Aorta (tissue), 5 donors: ENCODE data around the gene PCNX3. TPM values are rescaled to one million over a fixed set of nuclear protein-coding genes. Genes with fewer than 3 reads are reported as not detected.

ENCODE experiments used
- ATAC-seq: fragments of 200-7000 bp; cut with Tn5 transposase; one replicate; pipeline ENCODE4 v1.9.1; 2022; ENCODE audit warnings: moderate library complexity; ENCODE audit not compliant: low FRiP score
- DNase-seq, 2 donors: peaks; one replicate each; pipeline ENCODE4 v3.0.0-alpha.2; 2020
- H3K27ac ChIP-seq, 2 donors: one replicate each; pipeline ENCODE4 v1.5.1; 2013; ENCODE audit warnings: low read length in 2 of 2, mild to moderate bottlenecking in 2 of 2, moderate library complexity in 2 of 2, control low read depth in 1 of 2, inconsistent platforms in 1 of 2, low read depth in 1 of 2
- H3K27me3 ChIP-seq, 2 donors: one replicate each; pipeline ENCODE4 v1.6.1; 2013; ENCODE audit warnings: control low read depth in 1 of 2, low read length in 1 of 2, mild to moderate bottlenecking in 1 of 2, moderate library complexity in 1 of 2; ENCODE audit not compliant: insufficient read depth in 2 of 2, control insufficient read depth in 1 of 2
- H3K36me3 ChIP-seq, 2 donors: one replicate each; pipeline ENCODE4 v1.6.1; 2013; ENCODE audit warnings: control low read depth in 1 of 2, low read length in 1 of 2, mild to moderate bottlenecking in 1 of 2; ENCODE audit not compliant: insufficient read depth in 2 of 2, control insufficient read depth in 1 of 2
- H3K4me1 ChIP-seq, 2 donors: one replicate each; pipeline ENCODE4 v1.6.1; 2013; ENCODE audit warnings: low read length in 2 of 2, control low read depth in 1 of 2, mild to moderate bottlenecking in 1 of 2, moderate library complexity in 1 of 2; ENCODE audit not compliant: insufficient read depth in 2 of 2, control insufficient read depth in 1 of 2
- H3K4me3 ChIP-seq, 2 donors: one replicate each; pipeline ENCODE4 v1.5.1; 2013; ENCODE audit warnings: low read length in 2 of 2, control low read depth in 1 of 2, mild to moderate bottlenecking in 1 of 2
- H3K9me3 ChIP-seq: one replicate; pipeline ENCODE4 v1.6.1; 2013; ENCODE audit warnings: mild to moderate bottlenecking, low read length; ENCODE audit not compliant: control insufficient read depth
- WGBS, 2 donors: extraction: QIAGEN DNeasy Blood & Tissue Kit; methylation state at CpG; one replicate each; pipeline ENCODE4 v1.1.7; 2013; 5-methylcytosine and 5-hydroxymethylcytosine counted together
- intact Hi-C, 2 donors: fragments of 100-400 bp; cut with DNase I; formaldehyde crosslinking; loops; one replicate each; pipeline versions ENCODE4 v1.14.2 to v1.15.0; 2022
- polyA plus RNA-seq, 2 donors: library from polyadenylated mRNA; stranded (reverse); fragments of 200-250 nt; gene quantifications; one replicate each; pipeline ENCODE4 v1.2.3, GENCODE V29; 2013
- total RNA-seq, 2 donors: library from RNA; stranded (reverse); fragmentation: NEBNext Ultra II Directional; extraction: Animal tissue kit (Norgen Biotek cat#: 25700); gene quantifications; one replicate each; pipeline ENCODE4 v1.2.1, GENCODE V29; 2021
- donor health status: healthy with polysubstance abuse.
- donor health status: Bipolar disorder and iron deficiency.
- donor health status: DM: no; HTN: no; CAD: no.
- donor health status: DM: no; HTN: no; CAD: no.
- donor health status: DM: yes; HTN: yes; CAD: no.

PCNX3 gene
- total and polyA plus RNA-seq, 4 donors: 3.9 to 50.0 (median 26.8) TPM

DNA sequence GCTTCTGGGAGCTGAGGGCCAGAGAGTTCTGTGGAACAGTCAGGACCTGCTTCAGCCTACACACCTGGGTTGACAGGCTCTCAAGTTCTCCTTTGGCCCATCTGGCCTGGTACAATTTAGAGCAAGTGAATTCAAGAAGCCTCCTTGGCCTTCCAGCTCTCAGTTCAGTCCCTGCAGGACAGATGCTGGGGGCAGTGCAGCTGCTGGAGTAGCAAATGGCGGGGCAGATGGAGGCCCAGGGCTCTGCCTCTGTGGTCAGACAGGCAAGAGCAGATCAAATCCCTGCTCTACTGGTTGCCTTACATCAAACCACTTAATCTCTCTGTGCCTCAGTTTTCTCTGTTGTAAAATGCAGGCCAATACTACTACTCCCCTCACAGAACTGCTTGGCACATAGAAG lies 11.3 kb upstream of the PCNX3 start:
- no peaks in the 10 kb centered on the region for H3K9me3 ChIP-seq
- intact Hi-C loops: no loop called here
- no peak overlapping the region for H3K4me3 ChIP-seq
- ATAC-seq: no peak
- H3K27ac ChIP-seq: no peak overlapping the region
- no peak for DNase-seq
- H3K27me3 ChIP-seq: no peaks in the 10 kb centered on the region
- H3K36me3 ChIP-seq: peaks cover 2 to 3% of the 10 kb centered on the region in 2 donors
- 93 to 96% methylated on average over 1 of the region's 1 CpG for WGBS, 2 donors
- H3K4me1 ChIP-seq: no peaks in the 10 kb centered on the region

- WGBS, 2 donors: 34 to 36% methylated on average over 67 of the region's 67 CpGs
- Histone ChIP-seq H3K9me3 (no peaks in the 10 kb centered on the region), H3K4me1 (peaks cover 0 to 2% of the 10 kb centered on the region in 2 donors), H3K36me3 (peaks cover 2 to 3% of the 10 kb centered on the region in 2 donors), H3K27me3 (no peaks in the 10 kb centered on the region), H3K27ac (peak overlapping the region in 1 of 2 donors; percentile 26), H3K4me3 (no peak overlapping the region)
- intact Hi-C loops: loop anchor here in 1 of 2 donors (2.0 kb wide), 1 partner anchor 32 kb away; no protein-coding TSS in a partner anchor
- peak; percentile 93 to 97 for DNase-seq
- ATAC-seq: peak; percentile 96
These were observed 8.5 kb upstream of the PCNX3 start for GRCh38 chr11:65606876-65607613.

DNA sequence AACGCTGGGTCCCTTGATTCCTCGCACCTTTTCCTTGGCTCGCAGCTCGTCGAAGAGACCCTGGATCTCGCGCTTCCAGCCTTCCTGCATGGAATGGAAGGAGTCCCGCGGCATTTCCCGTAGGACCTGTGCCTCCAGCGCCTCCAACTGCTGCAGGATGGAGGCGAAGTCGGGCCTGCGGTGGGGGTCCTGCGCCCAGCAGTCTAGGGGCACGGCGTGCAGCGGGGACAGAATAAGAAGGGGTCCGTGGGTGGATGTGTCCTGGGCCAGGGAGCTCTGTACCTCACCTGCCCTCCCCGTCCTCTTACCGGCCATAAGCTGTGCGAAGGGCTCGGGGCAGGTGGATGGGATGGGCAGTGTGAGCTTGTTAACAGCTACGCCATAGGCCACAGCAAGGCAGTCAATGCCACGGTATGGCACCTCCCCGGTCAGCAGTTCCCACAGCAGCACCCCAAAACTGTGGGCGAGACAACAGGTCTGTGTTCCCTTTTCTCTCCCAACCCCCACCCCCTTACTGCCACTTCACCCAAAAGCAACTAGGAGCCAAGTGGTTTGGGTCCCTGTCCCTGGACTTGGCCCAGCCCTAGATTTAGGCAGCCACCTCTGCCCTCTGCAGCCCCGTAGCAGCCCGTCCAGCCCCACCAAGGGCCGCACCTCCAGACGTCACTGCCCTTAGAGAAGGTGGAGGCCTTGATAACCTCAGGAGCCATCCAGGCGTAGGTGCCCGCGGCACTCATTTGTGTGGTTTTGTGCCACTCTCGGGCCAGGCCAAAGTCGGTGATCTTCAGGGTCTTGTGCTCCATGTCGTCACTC lies 7.8 kb upstream of the PCNX3 start:
- peak overlapping the region in 1 of 2 donors; percentile 26 for H3K27ac ChIP-seq
- no peak overlapping the region for H3K4me3 ChIP-seq
- H3K4me1 ChIP-seq: peaks cover 0 to 2% of the 10 kb centered on the region in 2 donors
- H3K27me3 ChIP-seq: no peaks in the 10 kb centered on the region
- 75 to 80% methylated on average over 37 of the region's 37 CpGs for WGBS, 2 donors
- no peak for DNase-seq
- no peak for ATAC-seq
- intact Hi-C loops: loop anchor here in 1 of 2 donors (2.0 kb wide), 1 partner anchor 33 kb away; no protein-coding TSS in a partner anchor
- peaks cover 2 to 3% of the 10 kb centered on the region in 2 donors for H3K36me3 ChIP-seq
- H3K9me3 ChIP-seq: no peaks in the 10 kb centered on the region

DNA sequence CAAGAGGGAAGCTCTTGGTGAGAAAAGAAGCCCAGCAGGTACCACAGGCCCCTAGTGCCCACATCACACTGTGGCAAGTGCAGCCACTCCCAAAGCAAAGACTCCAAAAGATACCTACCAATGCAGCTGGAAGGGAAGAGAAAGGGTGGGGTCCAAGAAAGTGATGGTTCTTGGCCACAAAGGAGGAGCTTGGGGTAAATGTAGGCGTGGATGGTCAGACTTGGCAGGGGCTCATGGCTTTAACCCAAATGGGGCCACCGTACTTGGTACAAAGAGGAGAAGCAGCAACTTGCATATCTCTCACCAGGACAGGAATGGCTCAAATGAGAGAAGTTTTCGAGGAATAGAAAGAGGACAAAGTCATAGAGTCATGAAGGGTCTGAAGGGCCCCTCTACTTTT lies 6.3 kb upstream of the PCNX3 start:
- Histone ChIP-seq H3K27me3 (no peaks in the 10 kb centered on the region), H3K9me3 (no peaks in the 10 kb centered on the region), H3K27ac (no peak overlapping the region), H3K4me1 (peaks cover 0 to 2% of the 10 kb centered on the region in 2 donors), H3K36me3 (peaks cover 0 to 2% of the 10 kb centered on the region in 2 donors), H3K4me3 (no peak overlapping the region)
- intact Hi-C loops: no loop called here
- DNase-seq (no peak), ATAC-seq (no peak)
- WGBS, 2 donors: 26 to 31% methylated on average over 3 of the region's 3 CpGs

DNA sequence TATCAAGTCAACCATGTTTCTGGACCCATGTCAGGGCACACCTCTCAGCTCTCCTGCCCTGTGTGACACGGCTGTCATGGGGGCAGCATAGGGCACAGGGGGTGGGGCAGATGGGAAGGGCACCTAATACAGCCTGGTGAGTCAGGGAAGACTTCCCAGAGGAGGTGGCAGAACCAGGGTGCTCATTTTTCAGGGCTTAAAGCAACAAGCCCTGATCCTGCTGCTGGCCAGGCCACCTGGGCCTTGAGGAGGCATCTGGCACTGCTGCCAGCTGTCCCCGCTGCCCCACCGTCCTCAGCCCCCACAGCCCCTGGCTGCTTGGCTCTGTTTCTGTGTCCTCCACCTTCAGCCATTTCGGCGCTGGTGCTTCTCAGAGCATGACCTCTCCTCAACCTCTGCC lies 5.9 kb upstream of the PCNX3 start:
- Histone ChIP-seq H3K27me3 (no peaks in the 10 kb centered on the region), H3K9me3 (no peaks in the 10 kb centered on the region), H3K4me3 (no peak overlapping the region), H3K36me3 (peaks cover 0 to 2% of the 10 kb centered on the region in 2 donors), H3K27ac (no peak overlapping the region), H3K4me1 (peaks cover 0 to 2% of the 10 kb centered on the region in 2 donors)
- intact Hi-C loops: loop anchor here in 1 of 2 donors (5.0 kb wide), 1 partner anchor 67 kb away; no protein-coding TSS in a partner anchor
- ATAC-seq: no peak
- DNase-seq: no peak
- 71 to 74% methylated on average over 5 of the region's 5 CpGs for WGBS, 2 donors

- no peaks in the 10 kb centered on the region for H3K36me3 ChIP-seq
- no peaks in the 10 kb centered on the region for H3K9me3 ChIP-seq
- no peaks in the 10 kb centered on the region for H3K27me3 ChIP-seq
- no peak for ATAC-seq
- intact Hi-C loops: loop anchor here in 1 of 2 donors (5.0 kb wide), 1 partner anchor 68 kb away; no protein-coding TSS in a partner anchor
- 49 to 53% methylated on average over 6 of the region's 6 CpGs for WGBS, 2 donors
- H3K27ac ChIP-seq: no peak overlapping the region
- DNase-seq: no peak
- no peak overlapping the region for H3K4me3 ChIP-seq
- peaks cover 0 to 2% of the 10 kb centered on the region in 2 donors for H3K4me1 ChIP-seq
These were observed 5.2 kb upstream of the PCNX3 start for GRCh38 chr11:65610404-65610803.

- Histone ChIP-seq H3K27ac (no peak overlapping the region), H3K27me3 (no peaks in the 10 kb centered on the region), H3K4me1 (peaks cover 0 to 2% of the 10 kb centered on the region in 2 donors), H3K9me3 (no peaks in the 10 kb centered on the region), H3K36me3 (no peaks in the 10 kb centered on the region), H3K4me3 (no peak overlapping the region)
- DNase-seq (peak in 1 of 2 donors; percentile 81), ATAC-seq (no peak)
- 52 to 53% methylated on average over 10 of the region's 10 CpGs for WGBS, 2 donors
- intact Hi-C loops: loop anchor here in 1 of 2 donors (5.0 kb wide), 1 partner anchor 69 kb away; no protein-coding TSS in a partner anchor
These were observed 4.4 kb upstream of the PCNX3 start for GRCh38 chr11:65611028-65611757.
